SU-DHL-6 (cell line): ENCODE measurements around the gene SEMA4D.

Experiments used
- H2AFZ ChIP-seq: fragments of 200-600 bp; sonication (generic); 2 replicates; pipeline ENCODE4 v1.6.1; 2014; ENCODE audit warnings: low read depth, mild to moderate bottlenecking, moderate library complexity, mixed read lengths, antibody characterized with exemption, low read length; ENCODE audit not compliant: severe bottlenecking
- H3F3A ChIP-seq: fragments of 200-600 bp; shearing (Covaris generic); 2 replicates; pipeline ENCODE4 v1.6.0; 2016; ENCODE audit warnings: antibody characterized with exemption, mild to moderate bottlenecking; ENCODE audit not compliant: insufficient read depth
- H3K27ac ChIP-seq: fragments of 200-600 bp; sonication (generic); 2 replicates; pipeline ENCODE4 v1.5.1; 2016; ENCODE audit warnings: low read depth, mild to moderate bottlenecking, low read length, moderate library complexity, mixed read lengths
- H3K27me3 ChIP-seq: fragments of 200-600 bp; sonication (generic), shearing (Covaris generic); 2 replicates; pipeline ENCODE4 v1.6.0; 2014; ENCODE audit warnings: mild to moderate bottlenecking, low read length
- H3K36me3 ChIP-seq: fragments of 200-600 bp; sonication (generic); 2 replicates; pipeline ENCODE4 v1.6.1; 2014; ENCODE audit warnings: mild to moderate bottlenecking, low read length, mixed read lengths
- H3K4me2 ChIP-seq: fragments of 300-600, 200-600 bp; shearing (Covaris generic), sonication (generic); 2 replicates; pipeline ENCODE4 v1.6.0; 2014; ENCODE audit warnings: low read length, low read depth, mild to moderate bottlenecking; ENCODE audit not compliant: poor library complexity, severe bottlenecking
- H3K4me3 ChIP-seq: fragments of 200-600 bp; sonication (generic); 2 replicates; pipeline ENCODE4 v1.5.1; 2014; ENCODE audit warnings: antibody characterized with exemption, low read length, mild to moderate bottlenecking, mixed read lengths; ENCODE audit not compliant: insufficient read depth, poor library complexity, severe bottlenecking
- H3K79me2 ChIP-seq: fragments of 200-600 bp; sonication (generic); 2 replicates; pipeline ENCODE4 v1.6.1; 2014; ENCODE audit warnings: mild to moderate bottlenecking, low read length, moderate library complexity; ENCODE audit not compliant: insufficient read depth
- H3K9ac ChIP-seq: fragments of 200-600 bp; sonication (generic); 2 replicates; pipeline ENCODE4 v1.7.0; 2014; ENCODE audit warnings: mild to moderate bottlenecking, low read length
- H3K9me2 ChIP-seq: fragments of 200-600 bp; sonication (generic); replicated peaks from 2 replicates; pipeline ENCODE4 v1.6.1; 2014; ENCODE audit warnings: low read length; ENCODE audit not compliant: insufficient read depth
- H3K9me3 ChIP-seq: fragments of 200-600 bp; sonication (generic); 2 replicates; pipeline ENCODE4 v1.6.1; 2014; ENCODE audit warnings: low read length, mixed read lengths; ENCODE audit not compliant: insufficient read depth
- H4K20me1 ChIP-seq: fragments of 200-600 bp; sonication (generic); 2 replicates; pipeline ENCODE4 v1.6.1; 2014; ENCODE audit warnings: low read depth, mild to moderate bottlenecking, antibody characterized with exemption, low read length, moderate library complexity, mixed read lengths
- EZH2phosphoT487 ChIP-seq: fragments of 200-600 bp; sonication (generic), shearing (Covaris generic); conservative IDR thresholded peaks from 2 replicates; pipeline ENCODE4 v1.6.1; 2018; ENCODE audit warnings: mild to moderate bottlenecking, antibody characterized with exemption, low read length, moderate library complexity, mixed read lengths
- TF ChIP-seq, protein P1 (sequence below): fragments of 200-600 bp; sonication (generic); IDR thresholded peaks from one replicate; pipeline ENCODE4 v1.5.1; 2017; ENCODE audit warnings: antibody characterized with exemption, mild to moderate bottlenecking, low read length, moderate library complexity; ENCODE audit not compliant: insufficient read depth, poor library complexity, severe bottlenecking

Gene SEMA4D

DNA sequence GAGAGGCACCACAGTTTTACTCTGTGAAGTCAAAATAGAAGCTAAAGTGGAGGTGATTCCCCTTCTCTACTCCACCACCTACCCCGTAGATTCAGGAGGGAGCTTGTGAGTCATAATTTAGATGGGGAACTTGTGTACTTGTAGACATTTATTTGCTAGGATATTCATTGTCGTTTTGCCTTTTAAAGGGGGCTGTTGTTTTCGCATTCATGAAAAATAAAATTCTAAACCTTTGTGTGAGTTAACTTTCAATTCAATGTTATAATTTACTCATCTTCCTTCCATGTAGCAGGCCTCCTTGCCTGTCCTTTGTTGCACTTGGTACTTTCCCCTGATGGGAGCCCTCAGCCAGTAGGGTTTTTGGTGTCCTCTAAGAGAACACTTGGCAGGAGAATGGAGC is 157.6 kb downstream of the SEMA4D start:
- Histone ChIP-seq H3F3A (no peaks in the 10 kb centered on the region), H3K4me2 (no peak overlapping the region), H3K9me2 (no peaks in the 10 kb centered on the region), H3K79me2 (no peaks in the 10 kb centered on the region), H3K4me3 (no peak overlapping the region), H3K36me3 (peaks cover 57% of the 10 kb centered on the region), H3K27ac (no peak overlapping the region), H3K9ac (no peak overlapping the region), H3K27me3 (no peaks in the 10 kb centered on the region), H2AFZ (no peak overlapping the region), H3K9me3 (no peaks in the 10 kb centered on the region), H4K20me1 (no peaks in the 10 kb centered on the region)
- TF ChIP-seq, protein P1, sequence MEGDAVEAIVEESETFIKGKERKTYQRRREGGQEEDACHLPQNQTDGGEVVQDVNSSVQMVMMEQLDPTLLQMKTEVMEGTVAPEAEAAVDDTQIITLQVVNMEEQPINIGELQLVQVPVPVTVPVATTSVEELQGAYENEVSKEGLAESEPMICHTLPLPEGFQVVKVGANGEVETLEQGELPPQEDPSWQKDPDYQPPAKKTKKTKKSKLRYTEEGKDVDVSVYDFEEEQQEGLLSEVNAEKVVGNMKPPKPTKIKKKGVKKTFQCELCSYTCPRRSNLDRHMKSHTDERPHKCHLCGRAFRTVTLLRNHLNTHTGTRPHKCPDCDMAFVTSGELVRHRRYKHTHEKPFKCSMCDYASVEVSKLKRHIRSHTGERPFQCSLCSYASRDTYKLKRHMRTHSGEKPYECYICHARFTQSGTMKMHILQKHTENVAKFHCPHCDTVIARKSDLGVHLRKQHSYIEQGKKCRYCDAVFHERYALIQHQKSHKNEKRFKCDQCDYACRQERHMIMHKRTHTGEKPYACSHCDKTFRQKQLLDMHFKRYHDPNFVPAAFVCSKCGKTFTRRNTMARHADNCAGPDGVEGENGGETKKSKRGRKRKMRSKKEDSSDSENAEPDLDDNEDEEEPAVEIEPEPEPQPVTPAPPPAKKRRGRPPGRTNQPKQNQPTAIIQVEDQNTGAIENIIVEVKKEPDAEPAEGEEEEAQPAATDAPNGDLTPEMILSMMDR, result no peak
- no peak for TF ChIP-seq EZH2phosphoT487

DNA sequence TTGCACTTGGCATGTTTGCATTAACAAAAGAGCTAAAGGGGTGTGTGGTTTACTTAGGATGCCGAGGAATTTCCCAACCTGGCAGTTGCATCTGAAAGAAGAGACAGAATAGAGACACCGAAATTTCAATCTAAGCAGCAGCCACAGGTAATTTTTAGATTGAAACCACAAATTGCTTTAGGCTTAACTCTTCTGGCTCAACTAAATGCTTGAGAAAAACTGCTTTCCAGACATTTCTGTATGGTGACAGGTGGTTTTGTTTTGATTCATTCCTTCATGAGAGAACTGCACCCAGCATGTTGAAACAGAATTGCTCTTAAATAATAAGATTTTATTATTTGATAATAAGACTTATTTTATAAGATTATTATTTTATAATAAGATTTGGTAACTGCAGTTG is 158.1 kb downstream of the SEMA4D start:
- H3K4me2 ChIP-seq, result no peak overlapping the region
- no peaks in the 10 kb centered on the region for H4K20me1 ChIP-seq
- peaks cover 54% of the 10 kb centered on the region for H3K36me3 ChIP-seq
- no peaks in the 10 kb centered on the region for H3K9me2 ChIP-seq
- H3K27ac ChIP-seq, result no peak overlapping the region
- H3K9ac ChIP-seq, result no peak overlapping the region
- H3K4me3 ChIP-seq, result no peak overlapping the region
- no peaks in the 10 kb centered on the region for H3K79me2 ChIP-seq
- no peak overlapping the region for H2AFZ ChIP-seq
- H3K9me3 ChIP-seq, result no peaks in the 10 kb centered on the region
- no peaks in the 10 kb centered on the region for H3K27me3 ChIP-seq
- TF ChIP-seq, protein P1, result no peak
- TF ChIP-seq EZH2phosphoT487, result no peak
- H3F3A ChIP-seq, result no peaks in the 10 kb centered on the region

DNA sequence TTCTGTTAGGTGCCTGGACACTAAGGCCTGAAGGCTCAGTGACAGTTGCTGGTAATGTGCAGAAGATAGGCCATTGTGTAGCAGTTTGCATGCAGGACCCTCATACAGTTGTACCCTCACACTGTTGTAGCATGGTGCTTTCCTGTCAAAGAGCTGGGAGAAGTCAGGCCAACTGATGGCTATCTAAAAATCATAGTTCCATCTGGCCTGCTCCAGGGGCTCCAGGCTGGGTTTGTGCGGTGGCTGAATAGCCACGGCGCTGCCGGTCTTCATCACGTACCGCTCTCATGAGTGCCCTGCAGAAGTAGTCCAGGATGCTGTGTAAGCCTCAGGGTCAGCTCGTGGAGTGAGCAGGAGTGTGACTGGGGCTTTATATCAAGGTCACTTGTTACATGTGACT is 167.4 kb downstream of the SEMA4D start:
- Histone ChIP-seq H3K9ac (no peak overlapping the region), H3K36me3 (peaks cover 56% of the 10 kb centered on the region; the same call in 1 of the 2 replicates), H3K9me3 (no peaks in the 10 kb centered on the region), H3K27ac (no peak overlapping the region), H3K9me2 (no peaks in the 10 kb centered on the region), H2AFZ (no peak overlapping the region), H3K79me2 (peaks cover under 1% of the 10 kb centered on the region; the same call in 1 of the 2 replicates), H3K4me3 (no peak overlapping the region), H3K27me3 (no peaks in the 10 kb centered on the region), H3F3A (no peaks in the 10 kb centered on the region), H3K4me2 (no peak overlapping the region), H4K20me1 (no peaks in the 10 kb centered on the region; the same call in 1 of the 2 replicates)
- TF ChIP-seq EZH2phosphoT487, result no peak
- TF ChIP-seq, protein P1, result no peak
